ENCODE data around the gene HPCAL1.

GRCh38 chr2:10285556-10286198 is 17.0 kb upstream of the HPCAL1 start:
- TF ChIP-seq CTCF (IDR thresholded peaks at IDR 0.05; ENCODE audit: low read depth, low read length, poor library complexity, severe bottlenecking) (no peak), EZH2phosphoT487 (IDR thresholded peaks at IDR 0.05; ENCODE audit: borderline replicate concordance, low read length) (no peak)
